HG03439 (cell line): ENCODE measurements around the gene CCNH.

Experiments used
- ATAC-seq: cut with Tn5 transposase; IDR thresholded peaks from one replicate; pipeline ENCODE4 v1.9.1; 2021; ENCODE audit warnings: mild to moderate bottlenecking, moderate library complexity; ENCODE audit not compliant: unreplicated experiment

Gene CCNH

GRCh38 chr5:87412630-87413342 lies at the start of gene CCNH:
CCNH (minus strand) TSS chr5:87412930; CDS start chr5:87412794, 136 bp downstream.
- ATAC-seq = peak; percentile 100

GRCh38 chr5:87457706-87458105 lies 45.0 kb upstream of the CCNH start:
- no peak for ATAC-seq

GRCh38 chr5:87453801-87454200 lies 41.1 kb upstream of the CCNH start:
- no peak for ATAC-seq

- ATAC-seq = no peak
Observed at GRCh38 chr5:87452837-87453236, 40.1 kb upstream of the CCNH start.

- ATAC-seq = no peak
Observed at GRCh38 chr5:87442419-87442818, 29.7 kb upstream of the CCNH start.

- no peak for ATAC-seq
Observed at GRCh38 chr5:87438231-87438630, 25.5 kb upstream of the CCNH start.

GRCh38 chr5:87437724-87438123 lies 25.0 kb upstream of the CCNH start:
- ATAC-seq = no peak

GRCh38 chr5:87435144-87435694 lies 22.5 kb upstream of the CCNH start:
- ATAC-seq = no peak

GRCh38 chr5:87434461-87434860 lies 21.7 kb upstream of the CCNH start:
- no peak for ATAC-seq

- ATAC-seq = no peak
Observed at GRCh38 chr5:87433945-87434344, 21.2 kb upstream of the CCNH start.

- ATAC-seq = no peak
Observed at GRCh38 chr5:87432460-87432859, 19.7 kb upstream of the CCNH start.

- ATAC-seq = no peak
Observed at GRCh38 chr5:87430863-87431457, 18.2 kb upstream of the CCNH start.

GRCh38 chr5:87423755-87424154 lies 11.0 kb upstream of the CCNH start:
- ATAC-seq = no peak

GRCh38 chr5:87421307-87421706 lies 8.6 kb upstream of the CCNH start:
- no peak for ATAC-seq

- ATAC-seq = no peak
Observed at GRCh38 chr5:87418506-87418905, 5.8 kb upstream of the CCNH start.

GRCh38 chr5:87413343-87413645 lies 564 bp upstream of the CCNH start:
- ATAC-seq = no peak

- peak; percentile 23 for ATAC-seq
Observed at GRCh38 chr5:87411973-87412629, 629 bp downstream of the CCNH start.

GRCh38 chr5:87411586-87411972 lies 1.2 kb downstream of the CCNH start:
- no peak for ATAC-seq

- ATAC-seq = no peak
Observed at GRCh38 chr5:87410931-87411330, 1.8 kb downstream of the CCNH start.

- no peak for ATAC-seq
Observed at GRCh38 chr5:87408204-87408603, 4.5 kb downstream of the CCNH start.

GRCh38 chr5:87405472-87406155 lies 7.1 kb downstream of the CCNH start:
- ATAC-seq = no peak

- ATAC-seq = no peak
Observed at GRCh38 chr5:87404359-87404758, 8.4 kb downstream of the CCNH start.
